ENCODE data around the gene SOX8.

The SOX8 gene

DNA sequence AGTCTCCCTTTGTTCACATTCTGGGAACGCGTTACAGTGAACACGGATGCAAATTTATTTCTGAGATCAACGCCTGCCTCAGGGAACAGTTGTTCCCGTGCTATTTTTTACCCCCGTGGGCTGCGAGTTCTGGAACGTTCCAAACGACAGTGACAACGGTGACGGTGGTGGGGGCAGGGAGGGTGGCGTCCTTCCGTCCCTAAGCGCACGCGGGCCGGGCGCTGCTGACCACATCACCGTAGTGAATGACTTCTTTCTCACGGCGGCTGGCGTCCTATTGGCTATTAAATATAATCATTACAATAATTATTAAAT, 45.9 kb downstream of the SOX8 start:
- DNase-seq: no peak

DNA sequence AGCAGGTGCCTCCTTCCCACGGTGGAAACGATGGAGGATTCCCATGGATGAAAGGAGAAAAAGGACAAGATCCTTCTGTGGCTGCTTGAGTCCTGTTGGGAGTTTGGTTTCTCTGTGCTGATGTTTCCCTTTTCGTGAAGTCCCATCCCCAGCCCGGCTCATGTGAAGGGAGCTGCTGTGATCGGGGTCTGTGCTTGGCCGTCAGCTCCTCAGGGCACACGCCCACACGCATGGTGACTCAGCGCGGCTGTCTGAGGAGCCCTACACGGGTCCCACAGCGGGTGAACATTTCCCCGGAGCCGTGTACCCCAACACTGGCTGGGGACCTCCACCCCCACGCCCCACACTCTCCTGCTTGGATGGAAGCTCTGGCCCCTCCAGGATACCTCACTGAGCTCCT, 46.5 kb downstream of the SOX8 start:
- no peak for DNase-seq

DNA sequence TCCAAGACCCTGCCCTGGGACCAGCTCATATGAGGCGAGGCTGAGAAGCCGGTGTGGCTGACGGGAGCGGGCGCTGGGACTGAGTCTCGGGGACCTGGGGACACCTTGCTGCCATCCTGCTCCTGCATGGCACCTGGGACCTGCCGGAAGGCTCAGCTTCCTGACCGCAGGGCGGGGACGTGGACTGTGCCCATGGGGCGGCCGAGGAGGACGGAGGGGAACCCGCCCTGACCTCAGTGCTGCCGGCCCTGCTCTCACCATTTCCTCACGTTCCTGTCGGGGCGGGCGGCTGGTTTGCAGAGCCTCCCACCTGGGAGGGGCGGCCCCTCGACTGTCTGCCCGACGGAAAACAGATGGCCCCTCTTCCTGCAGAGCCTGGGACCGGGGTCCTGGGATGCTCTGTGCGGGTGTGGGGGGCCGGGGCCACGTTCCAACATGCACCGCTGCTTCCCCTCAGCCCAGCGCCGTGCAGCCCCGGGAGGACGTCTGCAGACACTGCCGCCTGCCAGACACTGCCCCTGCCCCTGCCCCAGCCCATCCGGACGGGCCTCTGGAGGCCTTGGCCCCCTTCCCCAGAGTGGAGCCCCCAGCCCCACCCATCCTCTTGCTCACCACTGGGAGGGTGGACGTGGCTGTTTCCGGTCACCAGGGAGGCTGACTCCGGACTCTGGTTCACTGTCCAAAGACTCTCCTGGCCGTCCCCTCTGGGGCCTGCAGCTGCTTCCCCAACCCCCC, 47.1 kb downstream of the SOX8 start:
- DNase-seq: no peak

DNA sequence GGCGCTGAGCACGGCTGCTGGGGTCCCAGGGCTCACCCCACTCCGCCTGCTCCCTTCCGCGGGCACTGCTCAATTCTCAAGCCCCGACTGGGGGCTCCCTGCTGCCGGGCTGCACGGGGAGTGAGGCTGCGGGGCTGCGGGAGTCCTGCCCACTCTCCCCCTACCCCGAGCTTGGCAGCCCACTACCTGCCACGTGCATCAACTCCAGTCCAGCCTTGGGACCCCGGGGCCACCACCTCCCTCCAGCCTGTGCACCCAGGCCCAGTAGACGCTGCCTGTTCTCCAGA, 47.6 kb downstream of the SOX8 start:
- DNase-seq: no peak

DNA sequence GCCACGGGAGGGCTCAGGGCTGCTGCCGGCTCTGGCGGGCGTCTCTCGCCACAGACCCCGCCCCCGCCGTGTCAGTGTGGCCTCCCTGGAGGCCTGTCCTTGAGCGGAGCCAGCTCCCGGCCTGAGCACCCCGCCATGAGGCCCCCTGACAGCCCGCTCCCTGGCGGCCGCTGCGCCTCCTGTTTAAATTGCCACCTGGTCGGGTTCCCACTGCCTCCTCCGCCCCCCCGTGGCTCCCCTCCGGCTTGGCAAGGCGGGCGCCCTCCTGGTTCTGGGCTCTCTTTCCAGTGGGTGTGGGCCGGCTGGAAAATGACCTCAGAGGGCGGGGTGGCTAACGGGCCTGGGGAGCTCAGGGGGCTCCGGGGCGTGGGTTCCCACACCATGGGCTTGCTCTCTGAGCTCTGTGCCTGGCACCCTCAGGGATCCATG, 48.9 kb downstream of the SOX8 start:
- DNase-seq: no peak

DNA sequence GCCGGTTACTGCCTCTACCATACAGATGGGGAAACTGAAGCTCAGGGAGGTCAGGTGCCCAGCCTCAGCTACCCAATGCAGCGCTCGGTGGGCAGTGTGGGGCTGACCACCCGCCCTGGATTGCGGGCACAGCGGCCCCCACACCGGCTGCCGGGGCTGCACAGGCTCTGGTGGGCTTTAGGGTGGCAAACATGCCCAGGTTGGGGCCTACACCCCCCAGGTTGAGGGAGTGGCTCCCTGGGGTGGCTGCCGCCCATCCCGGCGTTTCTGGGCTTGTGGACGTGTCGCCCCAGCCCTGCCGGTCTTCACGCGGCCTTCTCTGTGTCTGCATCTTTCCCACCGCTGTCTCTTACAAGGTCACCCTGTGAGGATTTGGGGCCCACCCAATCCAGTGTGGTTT, 50.1 kb downstream of the SOX8 start:
- no peak for DNase-seq

DNA sequence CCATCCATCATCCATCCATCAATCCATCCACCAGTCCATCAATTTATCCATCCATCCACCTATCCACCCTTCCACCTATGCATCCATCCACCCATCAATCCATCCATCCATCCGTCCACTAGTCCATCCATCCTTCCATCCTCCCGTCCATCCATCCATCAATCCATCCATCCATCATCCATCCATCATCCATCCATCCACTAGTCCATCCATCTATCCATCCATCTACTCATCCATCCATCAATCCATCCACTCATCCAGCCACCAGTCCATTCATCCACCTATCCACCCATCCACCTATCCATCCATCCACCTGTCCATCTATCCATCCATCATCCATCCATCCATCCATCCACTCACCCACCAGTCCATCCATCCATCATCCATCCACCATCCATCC, 51.0 kb downstream of the SOX8 start:
- no peak for DNase-seq

DNA sequence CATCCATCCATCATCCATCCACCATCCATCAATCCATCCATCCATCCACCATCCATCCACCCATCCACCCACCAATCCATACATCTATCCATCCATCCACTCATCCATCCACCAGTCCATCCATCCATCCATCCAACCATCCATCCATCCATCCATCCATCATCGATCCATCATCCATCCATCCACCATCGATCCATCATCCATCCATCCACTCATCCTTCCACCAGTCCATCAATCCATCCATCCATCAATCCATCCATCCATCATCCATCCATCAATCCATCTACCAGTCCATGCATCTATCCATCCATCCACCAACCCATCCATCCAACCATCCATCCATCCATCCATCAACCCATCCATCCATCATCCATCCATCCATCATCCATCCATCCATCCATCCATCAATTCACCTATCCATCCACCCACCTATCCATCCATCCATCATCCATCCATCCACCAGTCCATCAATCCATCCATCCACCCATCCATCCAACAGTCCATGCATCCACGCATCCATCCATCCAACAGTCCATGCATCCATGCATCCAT, 51.6 kb downstream of the SOX8 start:
- DNase-seq: no peak

DNA sequence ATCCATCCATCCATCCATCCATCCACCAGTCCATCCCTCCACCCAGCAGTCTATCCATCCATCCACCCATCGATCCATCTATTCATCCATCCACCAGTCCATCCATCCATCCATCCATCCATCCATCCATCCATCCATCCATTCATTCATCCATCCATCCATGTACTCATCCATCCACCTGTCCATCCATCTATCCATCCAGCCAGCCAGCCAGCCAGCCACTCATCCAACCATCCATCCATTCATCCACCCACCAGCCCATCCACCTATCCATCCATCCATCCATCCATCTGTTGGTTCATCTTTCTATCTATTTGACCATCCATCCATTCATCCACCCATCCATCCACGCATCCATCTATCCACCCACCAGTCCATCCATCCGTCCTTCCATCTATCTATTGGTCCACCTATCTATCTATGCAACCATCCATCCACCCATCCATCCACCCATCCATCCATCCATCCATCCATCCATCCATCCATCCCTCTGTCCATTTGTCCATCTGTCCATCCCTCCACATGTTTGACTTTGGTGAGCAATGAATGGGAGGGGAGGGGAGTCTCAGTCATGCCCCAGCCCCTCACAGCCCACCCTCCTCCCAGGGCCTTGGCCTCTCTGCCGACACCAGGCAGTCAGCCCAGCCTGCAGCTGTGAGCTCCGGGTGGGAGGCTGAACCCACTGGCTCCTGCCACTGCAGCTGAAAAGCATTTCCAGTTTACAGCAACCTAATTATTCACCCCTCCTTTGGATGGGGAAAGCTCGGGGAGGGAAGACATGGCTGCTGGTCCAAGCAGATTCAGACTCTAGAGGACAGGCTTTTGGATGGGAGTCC, 52.9 kb downstream of the SOX8 start:
- DNase-seq: no peak

DNA sequence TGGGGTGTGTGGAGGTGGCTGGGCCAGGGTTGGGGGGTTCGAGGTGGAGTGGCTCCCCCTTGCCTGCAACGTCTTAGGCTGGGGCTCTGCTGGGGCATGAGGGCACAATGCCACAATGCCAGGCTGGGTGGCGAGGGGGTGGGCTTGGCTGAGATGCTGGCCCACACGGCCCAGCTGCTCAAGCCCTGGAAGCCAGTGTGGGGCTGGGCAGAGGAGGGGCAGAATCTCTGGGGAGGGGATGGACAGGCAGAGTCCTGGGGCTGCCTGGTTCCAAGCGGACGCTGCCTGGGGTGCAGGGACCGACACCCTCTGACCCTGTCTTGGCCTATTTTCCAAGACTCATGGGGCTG, 53.5 kb downstream of the SOX8 start:
- no peak for DNase-seq

DNA sequence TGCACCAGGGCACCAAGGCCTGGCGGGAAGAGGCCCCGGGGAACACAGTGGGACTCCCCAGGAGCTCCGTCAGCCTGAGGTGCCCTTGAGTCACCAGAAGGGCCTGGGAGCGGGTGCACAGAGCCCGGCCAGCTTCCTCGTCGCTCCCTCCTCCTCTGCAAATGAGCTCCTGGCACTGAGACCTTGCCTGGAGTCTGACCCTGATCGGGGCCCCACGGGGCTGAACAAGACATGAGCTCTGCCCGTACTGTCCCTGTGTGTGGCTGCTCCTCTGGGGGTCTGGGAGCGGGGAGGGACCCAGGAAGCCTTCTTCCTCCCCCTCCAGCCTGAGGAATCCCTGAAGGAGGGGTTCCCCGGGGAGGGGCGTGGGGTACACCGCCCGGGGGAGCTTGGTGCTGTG, 54.6 kb downstream of the SOX8 start:
- no peak for DNase-seq
